Type B pancreatic cell (in vitro differentiated cells): Measurements from ENCODE around the gene C5orf46. TPM values are rescaled to one million over a fixed set of nuclear protein-coding genes. Genes with fewer than 3 reads are reported as not detected.
"Not testable (repeated sequence)": the region's sequence is repeated elsewhere in the genome, so short reads cannot be mapped to it uniquely, and the experiment has no call there.

ENCODE experiments used
- DNase-seq: peaks from one replicate; pipeline ENCODE4 v3.0.0; 2021; ENCODE audit warnings: mixed read lengths; ENCODE audit not compliant: unreplicated experiment; ENCODE audit errors: extremely low spot score
- H3K27ac Mint-ChIP-seq: 2 replicates; pipeline ENCODE4 v1.8.0; 2021; ENCODE audit warnings: mild to moderate bottlenecking, mixed read lengths
- H3K27me3 Mint-ChIP-seq: 2 replicates; pipeline ENCODE4 v1.8.0; 2021; ENCODE audit warnings: mixed read lengths
- H3K36me3 Mint-ChIP-seq: 2 replicates; pipeline ENCODE4 v1.8.0; 2021; ENCODE audit warnings: mixed read lengths
- H3K4me1 Mint-ChIP-seq: one replicate; pipeline ENCODE4 v1.8.0; 2021; ENCODE audit warnings: mixed read lengths; ENCODE audit not compliant: unreplicated experiment
- H3K4me3 Mint-ChIP-seq: 2 replicates; pipeline ENCODE4 v1.8.0; 2021; ENCODE audit warnings: mild to moderate bottlenecking, mixed read lengths
- H3K9me3 Mint-ChIP-seq: 2 replicates; pipeline ENCODE4 v1.8.0; 2021; ENCODE audit warnings: mixed read lengths
- CTCF ChIP-seq: fragments of 200-600 bp; sonication (generic); conservative IDR thresholded peaks from 2 replicates; pipeline ENCODE4 v1.5.0; 2021; ENCODE audit warnings: antibody characterized with exemption, mild to moderate bottlenecking
- total RNA-seq: library from RNA; stranded (reverse); gene quantifications from 2 replicates; pipeline ENCODE4 v1.2.1, GENCODE V29; 2021; ENCODE audit warnings: low replicate concordance

The C5orf46 gene
- total RNA-seq, 1 donor from 2014 or later: not detected

- H3K4me3 Mint-ChIP-seq, H3K9me3 Mint-ChIP-seq, DNase-seq, H3K36me3 Mint-ChIP-seq, H3K4me1 Mint-ChIP-seq: not testable (repeated sequence)
- Mint-ChIP-seq H3K27ac (peak overlapping the region; percentile 71), H3K27me3 (peaks cover 67% of the 10 kb centered on the region)
Observed at GRCh38 chr5:147869892-147870291, 36.4 kb downstream of the C5orf46 start.

DNA sequence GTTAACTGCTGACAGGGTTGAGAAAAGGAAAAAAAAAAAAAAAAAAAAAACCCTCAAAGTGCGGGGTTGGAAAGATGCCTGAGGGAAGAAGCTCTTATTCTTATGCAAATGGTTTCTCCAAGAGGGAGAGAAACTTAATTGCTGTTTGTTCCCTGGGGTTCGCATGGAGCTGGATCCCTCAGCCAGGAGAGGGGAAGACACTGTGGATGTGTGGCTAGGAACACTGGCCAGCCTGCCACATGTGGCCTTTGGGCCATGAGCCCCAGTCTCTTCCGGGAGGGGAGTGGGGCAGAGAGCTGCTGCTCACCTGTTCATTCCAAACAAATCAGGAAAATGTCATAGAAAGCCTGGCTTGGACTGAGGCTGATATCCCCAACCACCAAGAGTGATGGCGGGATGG lies 37.2 kb downstream of the C5orf46 start:
- Mint-ChIP-seq H3K4me1 (no peaks in the 10 kb centered on the region), H3K36me3 (peaks cover 5% of the 10 kb centered on the region), H3K27me3 (peaks cover 59% of the 10 kb centered on the region), H3K9me3 (no peaks in the 10 kb centered on the region), H3K4me3 (no peak overlapping the region), H3K27ac (peak overlapping the region; percentile 77)
- DNase-seq: no peak
- no peak for TF ChIP-seq CTCF

DNA sequence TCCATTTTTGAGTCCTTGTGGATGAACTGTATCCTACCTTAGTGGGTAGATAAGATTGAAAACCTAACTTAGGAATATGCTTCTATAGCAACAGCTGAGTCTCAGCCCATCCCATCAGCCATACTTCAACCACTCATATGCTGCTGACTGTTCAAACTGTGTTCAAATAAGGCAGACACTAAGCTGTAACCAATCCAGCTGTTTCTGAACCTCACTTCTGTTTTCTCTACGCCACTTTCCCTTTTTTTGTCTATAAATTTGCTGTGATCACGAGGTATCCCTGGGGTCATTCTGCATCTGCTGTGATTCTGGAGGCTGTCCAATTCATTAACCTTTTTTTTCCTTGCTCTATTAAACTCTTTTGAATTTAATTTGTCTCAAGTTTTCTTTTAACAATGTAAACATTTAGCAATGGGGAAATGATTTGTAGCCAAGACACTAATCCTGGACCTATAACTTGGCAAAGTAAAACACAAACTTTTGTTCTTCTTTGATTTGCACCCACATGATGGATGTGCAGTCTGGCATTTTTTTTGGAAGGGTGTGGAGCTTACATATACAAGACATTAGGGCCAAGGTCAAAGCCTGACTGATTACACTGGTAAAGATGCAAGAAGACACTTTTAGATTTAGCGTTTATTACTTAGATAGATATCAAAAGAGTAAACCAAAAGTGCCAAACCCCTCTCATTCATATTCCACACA lies 42.7 kb downstream of the C5orf46 start:
- Mint-ChIP-seq H3K27ac (no peak overlapping the region), H3K4me3 (no peak overlapping the region), H3K9me3 (no peaks in the 10 kb centered on the region), H3K36me3 (peaks cover 5% of the 10 kb centered on the region), H3K4me1 (no peaks in the 10 kb centered on the region), H3K27me3 (peaks cover 8% of the 10 kb centered on the region)
- no peak for DNase-seq
- TF ChIP-seq CTCF: no peak

DNA sequence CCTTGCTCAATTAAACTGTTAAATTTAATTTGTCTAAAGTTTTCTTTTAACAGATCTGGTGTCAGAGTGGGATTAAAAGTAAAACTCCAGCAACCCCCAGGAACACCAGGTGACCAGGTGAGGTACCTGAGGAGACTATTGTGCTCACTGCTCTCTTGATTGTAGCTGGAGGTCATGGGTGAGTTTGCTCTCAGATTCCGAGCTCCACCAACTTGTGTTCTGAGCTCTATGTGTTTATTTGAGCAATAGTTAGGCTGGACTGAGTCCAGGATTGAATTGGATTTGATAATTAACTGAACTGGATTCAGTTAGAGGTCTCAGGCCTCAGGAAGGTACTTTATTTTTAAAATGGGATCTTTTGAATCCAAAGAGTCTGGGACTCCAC lies 45.7 kb downstream of the C5orf46 start:
- Mint-ChIP-seq H3K36me3 (no peaks in the 10 kb centered on the region), H3K27me3 (no peaks in the 10 kb centered on the region), H3K4me1 (no peaks in the 10 kb centered on the region), H3K27ac (no peak overlapping the region), H3K4me3 (no peak overlapping the region), H3K9me3 (no peaks in the 10 kb centered on the region)
- DNase-seq: no peak
- TF ChIP-seq CTCF: no peak

- no peak for TF ChIP-seq CTCF
- H3K27ac Mint-ChIP-seq: no peak overlapping the region
- H3K27me3 Mint-ChIP-seq: no peaks in the 10 kb centered on the region
- no peaks in the 10 kb centered on the region for H3K9me3 Mint-ChIP-seq
- no peaks in the 10 kb centered on the region for H3K36me3 Mint-ChIP-seq
- no peak for DNase-seq
- H3K4me1 Mint-ChIP-seq: no peaks in the 10 kb centered on the region
- H3K4me3 Mint-ChIP-seq: no peak overlapping the region
Observed at GRCh38 chr5:147859962-147860640, 46.2 kb downstream of the C5orf46 start.

DNA sequence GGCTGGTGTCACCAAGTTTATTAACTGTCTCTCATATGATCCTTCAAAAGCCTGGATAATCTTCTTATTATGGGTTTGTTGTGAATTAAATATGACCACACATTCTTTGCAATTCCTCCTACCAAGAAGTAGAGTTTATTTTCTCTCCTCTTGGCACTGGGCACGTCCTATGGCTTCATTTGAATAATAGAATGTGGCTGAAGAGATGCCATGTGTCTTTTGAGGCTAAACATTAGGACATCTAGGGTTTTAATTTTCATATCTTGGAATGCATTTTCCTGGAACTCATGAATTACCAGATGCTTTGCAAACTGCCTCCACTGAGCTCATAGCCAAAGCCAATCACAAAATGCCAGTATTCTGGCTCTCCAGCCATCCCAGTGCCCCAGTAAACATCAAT lies 47.8 kb downstream of the C5orf46 start:
- DNase-seq: no peak
- Mint-ChIP-seq H3K27me3 (no peaks in the 10 kb centered on the region), H3K36me3 (no peaks in the 10 kb centered on the region), H3K4me3 (no peak overlapping the region), H3K4me1 (no peaks in the 10 kb centered on the region), H3K27ac (no peak overlapping the region), H3K9me3 (no peaks in the 10 kb centered on the region)
- TF ChIP-seq CTCF: no peak
